Stomach smooth muscle (tissue), 2 donors: ENCODE data around the gene RIMBP2.

ENCODE experiments used
- H3K27ac ChIP-seq: one replicate; pipeline ENCODE4 v1.7.0; 2013; ENCODE audit warnings: mild to moderate bottlenecking, low read length, inconsistent platforms
- H3K27me3 ChIP-seq, 2 donors: one replicate each; pipeline ENCODE4 v1.7.0; 2013; ENCODE audit warnings: low read length in 2 of 2; ENCODE audit not compliant: insufficient read depth in 2 of 2, control insufficient read depth in 1 of 2
- H3K36me3 ChIP-seq, 2 donors: one replicate each; pipeline ENCODE4 v1.7.0; 2013; ENCODE audit warnings: low read length in 2 of 2; ENCODE audit not compliant: control insufficient read depth in 2 of 2, insufficient read depth in 2 of 2
- H3K4me1 ChIP-seq: one replicate; pipeline ENCODE4 v1.7.0; 2013; ENCODE audit warnings: low read length; ENCODE audit not compliant: control insufficient read depth, insufficient read depth
- H3K4me3 ChIP-seq, 2 donors: one replicate each; pipeline ENCODE4 v1.7.0; 2013; ENCODE audit warnings: low read length in 2 of 2
- H3K9ac ChIP-seq, 2 donors: one replicate each; pipeline ENCODE4 v1.7.0; 2013; ENCODE audit warnings: low read length in 2 of 2, mild to moderate bottlenecking in 1 of 2
- H3K9me3 ChIP-seq, 2 donors: one replicate each; pipeline ENCODE4 v1.7.0; 2013; ENCODE audit warnings: low read length in 2 of 2; ENCODE audit not compliant: control insufficient read depth in 2 of 2
- donor health status: healthy.
- donor health status: Pancreatic carcinoma.

RIMBP2 gene

GRCh38 chr12:130626601-130627000 lies 89.5 kb downstream of the RIMBP2 start:
- Histone ChIP-seq H3K9me3 (peaks cover 4 to 6% of the 10 kb centered on the region in 2 donors), H3K4me3 (no peak overlapping the region), H3K4me1 (no peaks in the 10 kb centered on the region), H3K36me3 (no peaks in the 10 kb centered on the region), H3K27ac (no peak overlapping the region), H3K27me3 (no peaks in the 10 kb centered on the region), H3K9ac (no peak overlapping the region)

GRCh38 chr12:130625201-130625600 lies 90.9 kb downstream of the RIMBP2 start:
- Histone ChIP-seq H3K27me3 (no peaks in the 10 kb centered on the region), H3K4me1 (no peaks in the 10 kb centered on the region), H3K4me3 (no peak overlapping the region), H3K27ac (no peak overlapping the region), H3K36me3 (no peaks in the 10 kb centered on the region), H3K9me3 (peaks cover 6% of the 10 kb centered on the region in 2 donors), H3K9ac (no peak overlapping the region)

- H3K9ac ChIP-seq = no peak overlapping the region
- no peaks in the 10 kb centered on the region for H3K36me3 ChIP-seq
- no peaks in the 10 kb centered on the region for H3K27me3 ChIP-seq
- no peak overlapping the region for H3K27ac ChIP-seq
- H3K9me3 ChIP-seq = peaks cover 4 to 10% of the 10 kb centered on the region in 2 donors
- H3K4me3 ChIP-seq = no peak overlapping the region
- no peaks in the 10 kb centered on the region for H3K4me1 ChIP-seq
Observed at GRCh38 chr12:130622803-130623202, 93.3 kb downstream of the RIMBP2 start.

GRCh38 chr12:130621696-130622298 lies 94.3 kb downstream of the RIMBP2 start:
- Histone ChIP-seq H3K9ac (no peak overlapping the region), H3K9me3 (peaks cover 4 to 10% of the 10 kb centered on the region in 2 donors), H3K27me3 (no peaks in the 10 kb centered on the region), H3K4me3 (no peak overlapping the region), H3K36me3 (no peaks in the 10 kb centered on the region), H3K27ac (no peak overlapping the region), H3K4me1 (no peaks in the 10 kb centered on the region)

- Histone ChIP-seq H3K4me3 (no peak overlapping the region), H3K9me3 (peaks cover 4 to 10% of the 10 kb centered on the region in 2 donors), H3K9ac (no peak overlapping the region), H3K36me3 (no peaks in the 10 kb centered on the region), H3K27ac (no peak overlapping the region), H3K27me3 (no peaks in the 10 kb centered on the region), H3K4me1 (no peaks in the 10 kb centered on the region)
Observed at GRCh38 chr12:130620756-130621155, 95.3 kb downstream of the RIMBP2 start.

- H3K27me3 ChIP-seq = no peaks in the 10 kb centered on the region
- H3K4me3 ChIP-seq = no peak overlapping the region
- H3K4me1 ChIP-seq = no peaks in the 10 kb centered on the region
- no peaks in the 10 kb centered on the region for H3K36me3 ChIP-seq
- H3K9me3 ChIP-seq = peaks cover 4 to 10% of the 10 kb centered on the region in 2 donors
- H3K27ac ChIP-seq = no peak overlapping the region
- no peak overlapping the region for H3K9ac ChIP-seq
Observed at GRCh38 chr12:130620281-130620680, 95.8 kb downstream of the RIMBP2 start.

GRCh38 chr12:130619385-130620001 lies 96.6 kb downstream of the RIMBP2 start:
- Histone ChIP-seq H3K9ac (no peak overlapping the region), H3K36me3 (no peaks in the 10 kb centered on the region), H3K27ac (no peak overlapping the region), H3K27me3 (no peaks in the 10 kb centered on the region), H3K9me3 (peaks cover 4 to 10% of the 10 kb centered on the region in 2 donors), H3K4me3 (no peak overlapping the region), H3K4me1 (no peaks in the 10 kb centered on the region)

- H3K27ac ChIP-seq = no peak overlapping the region
- no peak overlapping the region for H3K4me3 ChIP-seq
- no peaks in the 10 kb centered on the region for H3K36me3 ChIP-seq
- H3K27me3 ChIP-seq = peaks cover 0 to 4% of the 10 kb centered on the region in 2 donors
- no peaks in the 10 kb centered on the region for H3K4me1 ChIP-seq
- no peak overlapping the region for H3K9ac ChIP-seq
- H3K9me3 ChIP-seq = peaks cover 0 to 6% of the 10 kb centered on the region in 2 donors
Observed at GRCh38 chr12:130617219-130617618, 98.9 kb downstream of the RIMBP2 start.

- H3K9ac ChIP-seq = no peak overlapping the region
- peaks cover 0 to 6% of the 10 kb centered on the region in 2 donors for H3K9me3 ChIP-seq
- H3K27me3 ChIP-seq = peaks cover 0 to 4% of the 10 kb centered on the region in 2 donors
- H3K4me3 ChIP-seq = no peak overlapping the region
- H3K36me3 ChIP-seq = no peaks in the 10 kb centered on the region
- no peaks in the 10 kb centered on the region for H3K4me1 ChIP-seq
- H3K27ac ChIP-seq = no peak overlapping the region
Observed at GRCh38 chr12:130615861-130616345, 100.2 kb downstream of the RIMBP2 start.

GRCh38 chr12:130614530-130614905 lies 101.6 kb downstream of the RIMBP2 start:
- H3K27ac ChIP-seq = no peak overlapping the region
- H3K4me1 ChIP-seq = no peaks in the 10 kb centered on the region
- H3K9ac ChIP-seq = no peak overlapping the region

More at GRCh38 chr12:130614530-130614905, 101.6 kb downstream of the RIMBP2 start:
- H3K9me3 ChIP-seq = no peaks in the 10 kb centered on the region
- peaks cover 0 to 4% of the 10 kb centered on the region in 2 donors for H3K27me3 ChIP-seq
- H3K36me3 ChIP-seq = no peaks in the 10 kb centered on the region
- H3K4me3 ChIP-seq = no peak overlapping the region
